HG03039 (cell line): Measurements from ENCODE around the gene FOXN4.

ENCODE experiments used
- ATAC-seq: cut with Tn5 transposase; IDR thresholded peaks from one replicate; pipeline ENCODE4 v1.9.1; 2021; ENCODE audit warnings: mild to moderate bottlenecking, moderate library complexity; ENCODE audit not compliant: unreplicated experiment

Gene FOXN4

GRCh38 chr12:109259545-109259895 is 49.6 kb downstream of the FOXN4 start:
- no peak for ATAC-seq

DNA sequence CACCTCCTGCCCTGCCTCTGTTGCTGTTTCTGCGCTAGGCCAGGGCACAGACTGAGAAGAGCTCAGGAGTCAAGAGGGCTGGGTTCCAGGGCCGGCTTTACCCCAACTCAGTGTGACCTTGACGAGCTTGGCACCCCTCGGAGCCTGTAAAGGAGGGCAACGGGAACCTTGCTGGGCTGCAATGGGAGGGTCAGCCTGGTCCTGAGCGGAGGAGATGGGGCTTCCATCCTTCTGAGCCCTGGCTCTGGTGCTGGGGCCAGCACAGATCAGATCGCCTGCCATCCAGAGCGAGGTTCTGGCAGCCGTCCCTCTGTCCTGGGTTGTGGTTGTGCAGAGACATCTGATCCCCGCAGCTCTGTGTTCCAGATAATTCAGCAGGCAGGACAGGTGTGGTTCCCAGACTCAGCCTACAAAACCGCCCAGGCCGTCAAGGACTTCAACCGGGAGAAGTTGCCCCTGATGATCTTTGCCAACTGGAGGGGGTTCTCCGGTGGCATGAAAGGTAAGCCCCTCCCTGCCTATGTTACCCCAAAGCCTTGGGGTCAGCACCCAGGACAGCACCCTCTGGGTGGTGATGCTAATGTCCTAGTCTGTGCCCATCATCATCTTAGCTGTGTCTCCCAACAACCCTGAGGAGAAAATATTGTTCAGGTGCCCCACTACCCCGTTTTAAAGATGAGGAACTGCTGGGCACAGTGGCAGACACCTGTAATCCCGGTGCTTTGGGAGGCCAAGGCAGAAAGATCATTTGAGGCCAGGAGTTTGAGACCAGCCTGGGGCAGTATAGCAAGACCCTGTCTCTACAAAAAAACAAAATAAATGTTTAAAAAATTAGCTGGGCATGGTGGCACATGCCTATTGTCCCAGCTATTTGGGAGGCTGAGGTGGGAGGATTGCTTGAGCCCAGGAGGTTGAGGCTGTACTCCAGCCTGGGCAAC is 50.2 kb downstream of the FOXN4 start:
- no peak for ATAC-seq

- ATAC-seq, result no peak
Measured at GRCh38 chr12:109258201-109258600, 50.9 kb downstream of the FOXN4 start.

DNA sequence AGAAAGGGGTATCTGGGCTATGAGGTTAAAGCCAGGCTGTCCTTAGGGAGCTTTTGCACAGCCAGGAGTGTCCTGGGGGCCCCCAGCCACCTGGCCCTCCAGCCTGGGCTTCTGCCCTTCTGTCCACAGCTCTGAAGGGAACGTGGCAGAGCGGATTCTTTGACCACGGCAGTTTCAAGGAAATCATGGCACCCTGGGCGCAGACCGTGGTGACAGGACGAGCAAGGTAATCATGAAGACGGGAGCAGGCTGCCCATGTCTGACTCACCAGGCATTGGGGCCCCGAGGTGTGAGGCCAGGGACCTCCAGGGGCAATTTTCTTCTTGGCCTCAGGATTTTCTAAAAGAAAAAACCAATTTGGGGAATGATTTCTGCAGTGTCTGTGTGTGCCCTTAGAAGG is 53.1 kb downstream of the FOXN4 start:
- ATAC-seq, result no peak

DNA sequence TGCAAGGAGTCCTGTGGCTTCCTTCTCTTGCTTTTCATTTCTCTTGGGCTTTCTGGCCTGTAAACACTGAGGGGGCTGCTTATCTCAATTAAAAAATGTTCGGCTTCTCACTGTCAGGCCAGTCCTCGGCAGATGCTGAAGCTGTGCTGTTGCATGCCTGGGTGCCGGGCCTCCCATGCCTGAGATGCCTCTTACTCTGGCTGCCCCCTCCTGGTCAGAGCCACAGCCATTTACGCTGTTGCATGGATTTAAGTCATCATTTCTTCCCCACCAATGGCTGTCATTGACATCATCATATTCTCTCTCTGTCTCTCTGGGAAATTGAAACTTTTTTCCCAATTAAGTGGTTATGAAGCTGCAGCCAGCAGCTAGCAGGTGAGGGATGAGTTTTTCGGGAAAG is 53.7 kb downstream of the FOXN4 start:
- ATAC-seq, result no peak

DNA sequence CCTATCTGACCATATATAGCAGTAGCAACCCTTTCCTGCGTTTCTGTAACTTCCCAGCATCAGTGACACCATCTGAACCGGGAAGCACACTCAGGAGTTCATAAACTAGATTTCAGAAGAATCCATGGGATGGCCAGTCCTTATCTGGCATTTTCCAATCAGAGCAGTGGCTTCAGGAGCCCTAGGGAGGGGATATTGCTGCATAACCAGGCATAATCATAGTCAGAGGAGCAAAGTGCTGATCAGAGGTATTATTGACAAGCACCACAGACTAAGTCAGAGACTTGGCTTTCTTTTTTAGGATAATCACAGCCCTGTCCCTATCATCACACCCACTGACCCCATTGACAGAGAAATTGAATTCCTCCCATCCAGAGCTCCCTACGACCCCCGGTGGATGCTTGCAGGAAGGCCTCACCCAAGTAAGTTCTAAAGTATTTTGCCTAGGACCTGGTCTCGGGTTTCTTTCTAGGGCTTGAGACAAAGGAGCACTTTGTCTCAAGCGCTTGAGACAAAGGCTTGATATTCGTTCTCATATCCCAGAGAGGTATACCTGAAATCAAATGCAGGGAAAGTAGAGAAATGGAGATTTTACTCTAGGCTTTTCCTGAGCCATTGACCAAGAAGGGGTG is 55.1 kb downstream of the FOXN4 start:
- ATAC-seq, result no peak

- no peak for ATAC-seq
Measured at GRCh38 chr12:109252799-109253198, 56.3 kb downstream of the FOXN4 start.

- ATAC-seq, result no peak
Measured at GRCh38 chr12:109250523-109250922, 58.6 kb downstream of the FOXN4 start.

GRCh38 chr12:109247831-109248654 is 61.0 kb downstream of the FOXN4 start:
- ATAC-seq, result no peak

DNA sequence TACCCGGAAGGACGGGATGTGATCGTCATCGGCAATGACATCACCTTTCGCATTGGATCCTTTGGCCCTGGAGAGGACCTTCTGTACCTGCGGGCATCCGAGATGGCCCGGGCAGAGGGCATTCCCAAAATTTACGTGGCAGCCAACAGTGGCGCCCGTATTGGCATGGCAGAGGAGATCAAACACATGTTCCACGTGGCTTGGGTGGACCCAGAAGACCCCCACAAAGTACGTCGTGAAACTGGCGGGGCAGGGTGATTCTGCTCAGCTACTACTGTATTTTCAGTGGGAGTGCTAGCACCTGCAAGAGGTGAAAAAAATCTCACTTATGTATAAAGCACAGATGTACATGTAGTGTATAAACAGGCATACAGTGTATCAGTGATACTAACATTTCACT is 62.9 kb downstream of the FOXN4 start:
- ATAC-seq, result no peak

DNA sequence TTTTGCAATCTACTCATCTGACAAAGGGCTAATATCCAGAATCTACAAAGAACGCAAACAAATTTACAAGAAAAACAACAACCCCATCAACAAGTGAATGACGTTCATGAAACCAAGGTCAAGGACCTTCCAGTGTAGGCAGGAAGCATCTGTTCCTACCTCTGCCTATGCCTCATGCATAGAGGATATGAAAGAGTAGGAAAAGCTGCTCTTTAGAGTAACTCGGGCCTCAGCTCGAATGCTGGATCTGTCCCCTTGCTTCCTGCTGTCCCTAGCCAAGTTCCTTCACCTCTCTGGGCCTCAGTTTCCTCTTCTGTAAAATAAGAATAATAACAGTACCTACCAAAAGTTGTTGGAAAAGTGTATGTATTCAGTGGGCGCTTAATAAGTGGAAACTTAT is 65.0 kb downstream of the FOXN4 start:
- no peak for ATAC-seq

GRCh38 chr12:109241936-109242335 is 67.1 kb downstream of the FOXN4 start:
- no peak for ATAC-seq

DNA sequence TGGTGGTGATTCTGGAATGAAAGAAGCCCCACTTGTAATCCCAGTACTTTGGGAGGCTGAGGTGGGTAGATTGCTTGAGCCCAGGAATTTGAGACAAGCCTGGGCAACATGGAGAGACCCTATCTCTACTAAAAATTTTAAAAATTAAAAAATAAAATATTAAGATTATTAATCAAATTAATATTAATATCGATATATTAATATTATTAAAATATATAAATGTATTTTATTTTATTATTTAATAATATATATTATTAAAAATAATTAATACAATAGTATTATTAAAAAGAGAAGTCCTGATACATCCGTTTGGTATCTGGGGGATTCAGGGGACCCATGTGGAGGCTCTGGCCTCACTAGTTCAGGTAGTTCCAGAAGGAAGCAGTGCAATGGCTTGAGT is 68.7 kb downstream of the FOXN4 start:
- ATAC-seq, result no peak

DNA sequence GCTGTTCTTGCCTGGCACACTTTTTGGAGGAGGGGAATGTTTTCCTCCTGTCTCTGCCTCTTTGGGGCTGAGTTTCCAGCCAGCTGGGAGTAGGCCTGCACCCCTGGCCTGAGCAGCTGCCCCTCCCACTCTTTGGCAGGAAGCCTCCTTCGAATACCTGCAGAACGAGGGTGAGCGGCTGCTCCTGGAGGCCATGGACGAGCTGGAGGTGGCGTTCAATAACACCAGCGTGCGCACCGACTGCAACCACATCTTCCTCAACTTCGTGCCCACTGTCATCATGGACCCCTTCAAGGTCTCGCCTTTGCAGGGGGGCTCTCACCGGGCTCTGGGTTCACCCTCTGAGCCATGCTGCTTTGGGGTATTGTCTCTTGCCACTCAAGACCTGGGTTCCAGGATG is 69.4 kb downstream of the FOXN4 start:
- ATAC-seq, result no peak

GRCh38 chr12:109239179-109239578 is 69.9 kb downstream of the FOXN4 start:
- no peak for ATAC-seq

DNA sequence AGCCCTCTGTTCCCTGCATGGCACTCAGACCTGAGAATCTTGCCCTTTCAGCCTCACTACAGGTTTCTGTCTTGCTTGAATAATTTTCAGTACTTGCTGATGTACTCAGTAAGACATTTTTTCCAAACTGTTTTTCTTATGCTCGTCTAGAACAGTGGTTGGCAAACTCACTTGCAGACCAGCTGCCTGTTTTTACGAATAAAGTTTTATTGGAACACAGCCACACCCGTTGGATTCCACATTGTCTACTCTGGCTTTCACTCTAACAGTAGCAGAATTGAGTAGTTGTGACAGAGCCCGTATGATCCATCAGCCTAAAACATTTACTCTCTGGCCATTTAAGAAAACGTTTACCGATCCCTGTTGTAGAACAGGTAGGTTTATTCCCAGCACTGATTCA is 72.8 kb downstream of the FOXN4 start:
- ATAC-seq, result no peak

DNA sequence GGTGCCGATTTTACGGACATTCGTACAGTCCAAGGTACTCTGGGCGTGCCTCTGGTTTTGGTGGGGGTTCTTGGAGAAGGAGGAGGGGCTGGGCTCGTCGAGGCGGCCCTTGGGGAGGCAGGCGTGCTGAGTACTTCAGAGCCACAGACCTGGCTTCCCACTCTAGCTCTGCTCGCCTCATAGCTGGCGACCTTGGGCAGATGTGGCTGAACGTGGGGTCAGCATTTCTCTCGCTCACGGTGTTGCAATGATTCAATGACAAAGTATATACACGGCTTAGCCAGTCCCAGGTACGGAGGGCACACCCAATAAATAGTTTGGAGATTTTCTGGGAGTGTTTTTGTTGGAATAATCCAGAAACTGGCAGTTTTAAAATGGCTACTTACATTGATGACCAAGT is 75.1 kb downstream of the FOXN4 start:
- ATAC-seq, result no peak

GRCh38 chr12:109232731-109233130 is 76.4 kb downstream of the FOXN4 start:
- ATAC-seq, result no peak

- ATAC-seq, result no peak
Measured at GRCh38 chr12:109230193-109230592, 78.9 kb downstream of the FOXN4 start.

DNA sequence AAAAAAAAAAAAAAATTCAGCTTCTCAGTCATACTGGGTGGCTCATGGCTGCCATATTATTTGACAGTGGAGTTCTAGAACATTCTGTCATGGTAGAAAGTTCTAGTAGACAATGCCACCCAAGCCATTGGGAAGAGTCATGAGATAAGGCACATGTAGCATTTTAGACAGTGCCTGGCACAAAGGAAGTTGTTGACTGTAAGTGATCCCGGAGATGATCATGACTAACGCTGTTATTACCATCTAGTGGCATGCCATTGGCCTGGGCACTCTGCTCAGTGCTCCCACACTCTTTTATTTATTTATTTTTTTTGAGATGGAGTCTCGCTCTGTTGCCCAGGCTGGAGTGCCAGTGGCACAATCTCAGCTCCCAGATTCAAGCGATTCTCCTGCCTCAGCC is 80.4 kb downstream of the FOXN4 start:
- ATAC-seq, result no peak
